HepG2 (cell line): ENCODE results near the gene TUBA1C. TPM values are rescaled to one million over a fixed set of nuclear protein-coding genes. Genes with fewer than 3 reads are reported as not detected.
A peak's percentile ranks its signal among the peaks of the same experiment; 100 is the strongest.

Experiments
- BORCS8-MEF2B ChIP-seq: sonication (generic); formaldehyde crosslinking; IDR thresholded peaks from 2 replicates; pipeline ENCODE4 v1.8.0; 2022; ENCODE audit warnings: mild to moderate bottlenecking, missing genetic modification reagents
- DPF2 ChIP-seq: sonication (generic); formaldehyde crosslinking; IDR thresholded peaks from 2 replicates; pipeline ENCODE4 v1.4.0; 2020; ENCODE audit warnings: mild to moderate bottlenecking, low read depth, missing genetic modification reagents, borderline replicate concordance
- HIVEP1 ChIP-seq: sonication (generic); formaldehyde crosslinking; IDR thresholded peaks from 2 replicates; pipeline ENCODE4 v1.4.0; 2020; ENCODE audit warnings: mild to moderate bottlenecking, missing genetic modification reagents
- MEIS2 ChIP-seq: sonication (generic); formaldehyde crosslinking; IDR thresholded peaks from 2 replicates; pipeline ENCODE4 v1.9.0; 2021; ENCODE audit warnings: mild to moderate bottlenecking, missing genetic modification reagents
- MXI1 ChIP-seq: IDR thresholded peaks from 3 replicates; pipeline ENCODE4 v1.6.1; 2012; ENCODE audit warnings: low read depth, low read length, inconsistent platforms, borderline replicate concordance
- NFYB ChIP-seq: sonication (generic); formaldehyde crosslinking; IDR thresholded peaks from 2 replicates; pipeline ENCODE4 v1.4.0; 2020; ENCODE audit warnings: missing genetic modification reagents
- NR2F1 ChIP-seq, 2 experiments: fragments of 450-650 bp in 1 of 2; formaldehyde crosslinking in 1 of 2; IDR thresholded peaks; 2 replicates each; pipeline versions ENCODE4 v1.5.0 to v1.6.1; 2016 to 2020; ENCODE audit warnings: mild to moderate bottlenecking in 1 of 2, missing compliant biosample characterization in 1 of 2, missing genetic modification reagents in 1 of 2, moderate library complexity in 1 of 2
- NR2F6 ChIP-seq, 2 experiments: IDR thresholded peaks; 2 replicates each; pipeline ENCODE4 v1.6.1; 2016; ENCODE audit warnings: antibody characterized with exemption in 1 of 2, mild to moderate bottlenecking in 1 of 2
- RFXAP ChIP-seq: sonication (generic); formaldehyde crosslinking; IDR thresholded peaks from 2 replicates; pipeline ENCODE4 v1.4.0; 2020; ENCODE audit warnings: missing genetic modification reagents, borderline replicate concordance
- SOX5 ChIP-seq: IDR thresholded peaks from 2 replicates; pipeline ENCODE4 v1.6.1; 2016; ENCODE audit warnings: borderline replicate concordance
- ZFP82 ChIP-seq: sonication (generic); formaldehyde crosslinking; IDR thresholded peaks from 2 replicates; pipeline ENCODE4 v1.5.1; 2020; ENCODE audit warnings: mild to moderate bottlenecking, missing genetic modification reagents, borderline replicate concordance
- ZFX ChIP-seq: sonication (generic); formaldehyde crosslinking; IDR thresholded peaks from 2 replicates; pipeline ENCODE4 v1.4.0; 2020; ENCODE audit warnings: mild to moderate bottlenecking, low read depth, missing genetic modification reagents, moderate library complexity
- ZFY ChIP-seq: sonication (generic); formaldehyde crosslinking; IDR thresholded peaks from 2 replicates; pipeline ENCODE4 v1.4.0; 2020; ENCODE audit warnings: missing genetic modification reagents
- ZMYM4 ChIP-seq: sonication (generic); formaldehyde crosslinking; IDR thresholded peaks from 2 replicates; pipeline ENCODE4 v1.8.1; 2023; ENCODE audit warnings: mild to moderate bottlenecking, missing genetic modification reagents
- ZNF441 ChIP-seq: sonication (generic); formaldehyde crosslinking; IDR thresholded peaks from 2 replicates; pipeline ENCODE4 v1.7.0; 2021; ENCODE audit warnings: missing genetic modification reagents, borderline replicate concordance
- polyA plus RNA-seq, 8 experiments: library from polyadenylated mRNA; depleted of rRNA in 3 of 8; stranded (reverse) in 7 of 8; unstranded in 1 of 8; fragments of >200 nt; fragmentation: Illumina TruSeq in 4 of 8; extraction: Trizol in 4 of 8; gene quantifications; 2 replicates each; pipeline versions ENCODE4 v1.2.1 to v1.2.3, GENCODE V29; 2011 to 2016; ENCODE audit warnings: low read depth in 4 of 8, missing spikeins in 1 of 8, mixed read lengths in 1 of 8; ENCODE audit not compliant: insufficient read depth in 1 of 8
- total RNA-seq, 5 experiments: library from RNA; depleted of rRNA; stranded (reverse); fragments of >200 nt; fragmentation: Illumina TruSeq; extraction: Trizol; gene quantifications; 2 replicates each; pipeline ENCODE4 v1.2.3, GENCODE V29; 2016; ENCODE audit warnings: low read depth in 1 of 5
- TF ChIP-seq, protein P1 (sequence below): sonication (generic); formaldehyde crosslinking; IDR thresholded peaks from 2 replicates; pipeline ENCODE4 v1.4.0; 2020; ENCODE audit warnings: missing genetic modification reagents
- TF ChIP-seq, protein P2 (sequence below): sonication (generic); formaldehyde crosslinking; IDR thresholded peaks from 2 replicates; pipeline ENCODE4 v1.5.1; 2020; ENCODE audit warnings: mild to moderate bottlenecking, missing genetic modification reagents, borderline replicate concordance
- TF ChIP-seq, protein P3 (sequence below): sonication (generic); formaldehyde crosslinking; IDR thresholded peaks from 2 replicates; pipeline ENCODE4 v1.8.1; 2022; ENCODE audit warnings: mild to moderate bottlenecking, missing genetic modification reagents
- TF ChIP-seq, protein P4 (sequence below): sonication (generic); formaldehyde crosslinking; IDR thresholded peaks from 2 replicates; pipeline ENCODE4 v1.4.0; 2020; ENCODE audit warnings: missing genetic modification reagents, low read depth, mild to moderate bottlenecking, borderline replicate concordance

Gene TUBA1C
- total and polyA plus RNA-seq, 2 of the 13 experiments (the other 11 are each of a cell fraction or from before 2014, with no cell fraction given): 693 to 1,075 TPM

DNA sequence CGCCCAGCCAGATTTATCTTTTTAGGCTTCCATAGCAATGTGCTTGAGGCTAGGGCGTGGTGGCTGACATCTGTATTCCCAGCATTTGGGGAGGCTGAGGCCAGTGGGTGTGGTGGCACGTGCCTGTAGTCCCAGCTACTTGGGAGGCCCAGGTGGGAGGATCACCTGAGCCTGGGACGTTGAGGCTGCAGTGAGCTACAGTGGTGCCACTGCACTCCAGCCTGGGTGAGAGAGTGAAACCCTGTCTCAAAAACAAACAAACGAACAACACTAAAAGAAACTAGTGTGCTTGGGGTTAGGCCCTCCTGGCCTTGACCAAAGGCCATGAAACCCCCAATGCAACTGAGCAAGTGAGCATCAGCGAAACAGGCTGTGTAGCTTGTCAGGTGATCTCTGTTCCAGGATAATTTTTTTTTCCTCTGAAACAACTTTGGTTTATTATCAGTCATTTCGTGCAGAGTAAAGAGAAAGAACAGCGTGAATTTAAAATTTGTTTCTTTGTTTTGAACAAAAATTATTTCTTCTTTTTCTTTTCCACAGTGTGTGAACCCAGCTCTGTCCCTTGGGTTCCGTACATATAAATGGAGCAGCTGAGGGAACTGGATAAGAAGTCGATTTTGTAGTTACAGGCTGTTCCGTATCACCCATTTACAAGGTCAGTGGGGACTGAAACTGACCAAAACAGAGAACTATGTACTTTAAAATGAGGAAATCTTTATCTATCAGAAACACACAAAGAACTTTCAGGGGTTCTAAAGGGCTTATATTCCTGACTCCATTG is 8.8 kb upstream of the TUBA1C start (continued):
- TF ChIP-seq, protein P1, sequence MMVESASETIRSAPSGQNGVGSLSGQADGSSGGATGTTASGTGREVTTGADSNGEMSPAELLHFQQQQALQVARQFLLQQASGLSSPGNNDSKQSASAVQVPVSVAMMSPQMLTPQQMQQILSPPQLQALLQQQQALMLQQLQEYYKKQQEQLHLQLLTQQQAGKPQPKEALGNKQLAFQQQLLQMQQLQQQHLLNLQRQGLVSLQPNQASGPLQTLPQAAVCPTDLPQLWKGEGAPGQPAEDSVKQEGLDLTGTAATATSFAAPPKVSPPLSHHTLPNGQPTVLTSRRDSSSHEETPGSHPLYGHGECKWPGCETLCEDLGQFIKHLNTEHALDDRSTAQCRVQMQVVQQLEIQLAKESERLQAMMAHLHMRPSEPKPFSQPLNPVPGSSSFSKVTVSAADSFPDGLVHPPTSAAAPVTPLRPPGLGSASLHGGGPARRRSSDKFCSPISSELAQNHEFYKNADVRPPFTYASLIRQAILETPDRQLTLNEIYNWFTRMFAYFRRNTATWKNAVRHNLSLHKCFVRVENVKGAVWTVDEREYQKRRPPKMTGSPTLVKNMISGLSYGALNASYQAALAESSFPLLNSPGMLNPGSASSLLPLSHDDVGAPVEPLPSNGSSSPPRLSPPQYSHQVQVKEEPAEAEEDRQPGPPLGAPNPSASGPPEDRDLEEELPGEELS (CRISPR knock-in tag): peak; percentile 85
- TF ChIP-seq HIVEP1 (CRISPR knock-in tag) (0 out of 2 replicates have a peak, but pooled peaks have one; percentile 44), ZFX (peak; percentile 62; the same call in 1 of the 2 replicates), NR2F1 (CRISPR knock-in tag; IDR thresholded peaks at IDR 0.05) (peak; percentile 77 to 84; a peak in 3 of 4 replicates), ZFP82 (CRISPR knock-in tag) (no peak), RFXAP (0 out of 2 replicates have a peak, but pooled peaks have one; percentile 57), NR2F6 (IDR thresholded peaks at IDR 0.05) (peak; percentile 87), NR2F6 (CRISPR knock-in tag; IDR thresholded peaks at IDR 0.05) (peak; percentile 91), NFYB (CRISPR knock-in tag) (no peak), DPF2 (CRISPR knock-in tag) (peak; percentile 67; the same call in 1 of the 2 replicates), SOX5 (CRISPR knock-in tag) (peak; percentile 72; the same call in 1 of the 2 replicates), ZNF441 (CRISPR knock-in tag) (0 out of 2 replicates have a peak, but pooled peaks have one; percentile 34), MEIS2 (CRISPR knock-in tag) (peak; percentile 44; the same call in 1 of the 2 replicates), ZFY (CRISPR knock-in tag) (peak; percentile 56), BORCS8-MEF2B (peak; percentile 50; the same call in 1 of the 2 replicates), MXI1 (no peak), ZMYM4 (CRISPR knock-in tag) (peak; percentile 86)
- TF ChIP-seq, protein P2, sequence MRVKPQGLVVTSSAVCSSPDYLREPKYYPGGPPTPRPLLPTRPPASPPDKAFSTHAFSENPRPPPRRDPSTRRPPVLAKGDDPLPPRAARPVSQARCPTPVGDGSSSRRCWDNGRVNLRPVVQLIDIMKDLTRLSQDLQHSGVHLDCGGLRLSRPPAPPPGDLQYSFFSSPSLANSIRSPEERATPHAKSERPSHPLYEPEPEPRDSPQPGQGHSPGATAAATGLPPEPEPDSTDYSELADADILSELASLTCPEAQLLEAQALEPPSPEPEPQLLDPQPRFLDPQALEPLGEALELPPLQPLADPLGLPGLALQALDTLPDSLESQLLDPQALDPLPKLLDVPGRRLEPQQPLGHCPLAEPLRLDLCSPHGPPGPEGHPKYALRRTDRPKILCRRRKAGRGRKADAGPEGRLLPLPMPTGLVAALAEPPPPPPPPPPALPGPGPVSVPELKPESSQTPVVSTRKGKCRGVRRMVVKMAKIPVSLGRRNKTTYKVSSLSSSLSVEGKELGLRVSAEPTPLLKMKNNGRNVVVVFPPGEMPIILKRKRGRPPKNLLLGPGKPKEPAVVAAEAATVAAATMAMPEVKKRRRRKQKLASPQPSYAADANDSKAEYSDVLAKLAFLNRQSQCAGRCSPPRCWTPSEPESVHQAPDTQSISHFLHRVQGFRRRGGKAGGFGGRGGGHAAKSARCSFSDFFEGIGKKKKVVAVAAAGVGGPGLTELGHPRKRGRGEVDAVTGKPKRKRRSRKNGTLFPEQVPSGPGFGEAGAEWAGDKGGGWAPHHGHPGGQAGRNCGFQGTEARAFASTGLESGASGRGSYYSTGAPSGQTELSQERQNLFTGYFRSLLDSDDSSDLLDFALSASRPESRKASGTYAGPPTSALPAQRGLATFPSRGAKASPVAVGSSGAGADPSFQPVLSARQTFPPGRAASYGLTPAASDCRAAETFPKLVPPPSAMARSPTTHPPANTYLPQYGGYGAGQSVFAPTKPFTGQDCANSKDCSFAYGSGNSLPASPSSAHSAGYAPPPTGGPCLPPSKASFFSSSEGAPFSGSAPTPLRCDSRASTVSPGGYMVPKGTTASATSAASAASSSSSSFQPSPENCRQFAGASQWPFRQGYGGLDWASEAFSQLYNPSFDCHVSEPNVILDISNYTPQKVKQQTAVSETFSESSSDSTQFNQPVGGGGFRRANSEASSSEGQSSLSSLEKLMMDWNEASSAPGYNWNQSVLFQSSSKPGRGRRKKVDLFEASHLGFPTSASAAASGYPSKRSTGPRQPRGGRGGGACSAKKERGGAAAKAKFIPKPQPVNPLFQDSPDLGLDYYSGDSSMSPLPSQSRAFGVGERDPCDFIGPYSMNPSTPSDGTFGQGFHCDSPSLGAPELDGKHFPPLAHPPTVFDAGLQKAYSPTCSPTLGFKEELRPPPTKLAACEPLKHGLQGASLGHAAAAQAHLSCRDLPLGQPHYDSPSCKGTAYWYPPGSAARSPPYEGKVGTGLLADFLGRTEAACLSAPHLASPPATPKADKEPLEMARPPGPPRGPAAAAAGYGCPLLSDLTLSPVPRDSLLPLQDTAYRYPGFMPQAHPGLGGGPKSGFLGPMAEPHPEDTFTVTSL (CRISPR knock-in tag): peak; percentile 59; the same call in 1 of the 2 replicates
- TF ChIP-seq, protein P3, sequence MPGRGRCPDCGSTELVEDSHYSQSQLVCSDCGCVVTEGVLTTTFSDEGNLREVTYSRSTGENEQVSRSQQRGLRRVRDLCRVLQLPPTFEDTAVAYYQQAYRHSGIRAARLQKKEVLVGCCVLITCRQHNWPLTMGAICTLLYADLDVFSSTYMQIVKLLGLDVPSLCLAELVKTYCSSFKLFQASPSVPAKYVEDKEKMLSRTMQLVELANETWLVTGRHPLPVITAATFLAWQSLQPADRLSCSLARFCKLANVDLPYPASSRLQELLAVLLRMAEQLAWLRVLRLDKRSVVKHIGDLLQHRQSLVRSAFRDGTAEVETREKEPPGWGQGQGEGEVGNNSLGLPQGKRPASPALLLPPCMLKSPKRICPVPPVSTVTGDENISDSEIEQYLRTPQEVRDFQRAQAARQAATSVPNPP (CRISPR knock-in tag): no peak
- TF ChIP-seq, protein P4, sequence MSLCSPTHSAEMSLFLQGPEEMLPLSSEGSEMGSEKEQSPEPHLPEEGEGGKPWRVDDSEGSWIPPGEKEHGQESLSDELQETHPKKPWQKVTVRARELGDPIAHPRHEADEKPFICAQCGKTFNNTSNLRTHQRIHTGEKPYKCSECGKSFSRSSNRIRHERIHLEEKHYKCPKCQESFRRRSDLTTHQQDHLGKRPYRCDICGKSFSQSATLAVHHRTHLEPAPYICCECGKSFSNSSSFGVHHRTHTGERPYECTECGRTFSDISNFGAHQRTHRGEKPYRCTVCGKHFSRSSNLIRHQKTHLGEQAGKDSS: peak; percentile 75; the same call in 1 of the 2 replicates
